ENCODE data around the gene LIMCH1.

DNA sequence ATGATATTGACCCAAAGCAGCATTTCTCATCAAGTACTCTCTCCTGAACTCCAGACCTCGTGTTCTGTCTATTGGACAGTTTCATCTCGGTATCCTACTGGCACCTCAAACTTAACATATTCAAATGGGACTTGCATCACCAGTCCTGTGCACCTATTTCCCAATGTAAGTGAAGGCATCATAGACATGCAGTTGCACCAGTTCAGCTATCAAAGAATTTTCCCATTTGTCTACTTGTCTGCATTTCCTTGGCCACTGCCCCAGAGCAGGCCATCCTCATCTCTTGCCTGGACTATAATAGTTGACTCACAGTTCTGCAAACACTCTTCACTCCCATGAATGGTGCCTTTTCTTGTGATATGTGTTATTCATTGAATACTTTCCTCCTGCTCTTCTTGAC lies 11.3 kb upstream of the LIMCH1 start:
- TF ChIP-seq, protein P1, sequence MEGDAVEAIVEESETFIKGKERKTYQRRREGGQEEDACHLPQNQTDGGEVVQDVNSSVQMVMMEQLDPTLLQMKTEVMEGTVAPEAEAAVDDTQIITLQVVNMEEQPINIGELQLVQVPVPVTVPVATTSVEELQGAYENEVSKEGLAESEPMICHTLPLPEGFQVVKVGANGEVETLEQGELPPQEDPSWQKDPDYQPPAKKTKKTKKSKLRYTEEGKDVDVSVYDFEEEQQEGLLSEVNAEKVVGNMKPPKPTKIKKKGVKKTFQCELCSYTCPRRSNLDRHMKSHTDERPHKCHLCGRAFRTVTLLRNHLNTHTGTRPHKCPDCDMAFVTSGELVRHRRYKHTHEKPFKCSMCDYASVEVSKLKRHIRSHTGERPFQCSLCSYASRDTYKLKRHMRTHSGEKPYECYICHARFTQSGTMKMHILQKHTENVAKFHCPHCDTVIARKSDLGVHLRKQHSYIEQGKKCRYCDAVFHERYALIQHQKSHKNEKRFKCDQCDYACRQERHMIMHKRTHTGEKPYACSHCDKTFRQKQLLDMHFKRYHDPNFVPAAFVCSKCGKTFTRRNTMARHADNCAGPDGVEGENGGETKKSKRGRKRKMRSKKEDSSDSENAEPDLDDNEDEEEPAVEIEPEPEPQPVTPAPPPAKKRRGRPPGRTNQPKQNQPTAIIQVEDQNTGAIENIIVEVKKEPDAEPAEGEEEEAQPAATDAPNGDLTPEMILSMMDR (conservative IDR thresholded peaks at IDR 0.05; ENCODE audit: low read length), result no peak
- no peak for TF ChIP-seq EZH2phosphoT487 (IDR thresholded peaks at IDR 0.05; ENCODE audit: borderline replicate concordance, low read depth, low read length)
